Measurements from ENCODE around the gene PRKAR1A.
"Not testable (repeated sequence)": the region's sequence is repeated elsewhere in the genome, so short reads cannot be mapped to it uniquely, and the experiment has no call there.

PRKAR1A gene

DNA sequence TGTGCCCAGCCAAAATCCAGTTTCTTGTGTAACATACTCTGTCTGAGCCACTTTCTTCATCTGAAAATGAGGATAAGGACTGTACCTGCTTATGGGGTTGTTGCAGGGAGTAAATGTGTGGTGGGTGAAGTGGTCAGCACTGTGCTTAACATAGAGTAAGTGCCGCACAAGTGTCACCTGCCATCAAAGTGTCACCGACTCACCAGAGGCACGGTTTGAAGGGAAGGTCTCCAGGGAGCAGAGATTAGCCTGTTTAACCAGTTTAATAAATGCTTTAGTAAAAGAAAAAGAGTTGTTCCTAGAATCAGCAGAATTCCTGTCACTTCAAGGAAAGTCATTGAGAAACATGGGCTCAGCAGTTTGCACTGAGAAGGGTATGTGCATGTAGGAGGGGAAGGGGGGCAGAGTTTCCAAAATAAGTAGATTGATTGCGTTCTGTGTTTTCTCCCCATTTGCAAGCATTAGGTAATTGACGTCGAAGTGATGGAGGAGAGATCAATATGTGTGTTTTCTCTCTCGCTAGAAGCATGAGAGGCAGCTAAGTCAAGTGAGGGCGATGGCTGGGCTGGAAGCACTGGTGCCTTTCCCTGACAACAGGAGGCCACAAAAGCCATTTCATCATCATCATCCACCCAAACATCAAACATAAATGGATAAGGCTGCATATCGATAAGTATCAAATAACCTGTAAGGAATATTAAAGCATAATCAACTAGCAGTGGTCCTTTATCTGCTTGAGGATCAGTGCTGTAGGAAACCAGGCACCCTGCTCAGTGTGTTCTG, 69.8 kb downstream of the PRKAR1A start:
- DNase-seq, result no peak

DNA sequence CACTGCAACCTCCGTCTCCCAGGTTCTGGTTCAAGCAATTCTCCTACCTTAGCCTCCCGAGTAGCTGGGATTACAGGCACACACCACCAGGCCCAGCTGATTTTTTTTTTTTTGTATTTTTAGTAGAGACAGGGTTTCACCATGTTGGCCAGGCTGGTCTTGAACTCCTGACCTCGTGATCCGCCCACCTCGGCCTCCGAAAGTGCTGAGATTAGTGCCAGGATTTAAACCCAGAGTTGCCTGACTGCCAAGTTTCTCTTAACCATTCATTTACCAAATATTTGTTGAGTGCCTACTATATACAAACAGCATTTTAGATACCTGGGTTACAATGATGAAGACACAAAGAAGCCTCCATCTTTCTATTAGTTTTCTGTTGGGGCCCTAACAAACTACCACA, 70.6 kb downstream of the PRKAR1A start:
- DNase-seq, result not testable (repeated sequence)

DNA sequence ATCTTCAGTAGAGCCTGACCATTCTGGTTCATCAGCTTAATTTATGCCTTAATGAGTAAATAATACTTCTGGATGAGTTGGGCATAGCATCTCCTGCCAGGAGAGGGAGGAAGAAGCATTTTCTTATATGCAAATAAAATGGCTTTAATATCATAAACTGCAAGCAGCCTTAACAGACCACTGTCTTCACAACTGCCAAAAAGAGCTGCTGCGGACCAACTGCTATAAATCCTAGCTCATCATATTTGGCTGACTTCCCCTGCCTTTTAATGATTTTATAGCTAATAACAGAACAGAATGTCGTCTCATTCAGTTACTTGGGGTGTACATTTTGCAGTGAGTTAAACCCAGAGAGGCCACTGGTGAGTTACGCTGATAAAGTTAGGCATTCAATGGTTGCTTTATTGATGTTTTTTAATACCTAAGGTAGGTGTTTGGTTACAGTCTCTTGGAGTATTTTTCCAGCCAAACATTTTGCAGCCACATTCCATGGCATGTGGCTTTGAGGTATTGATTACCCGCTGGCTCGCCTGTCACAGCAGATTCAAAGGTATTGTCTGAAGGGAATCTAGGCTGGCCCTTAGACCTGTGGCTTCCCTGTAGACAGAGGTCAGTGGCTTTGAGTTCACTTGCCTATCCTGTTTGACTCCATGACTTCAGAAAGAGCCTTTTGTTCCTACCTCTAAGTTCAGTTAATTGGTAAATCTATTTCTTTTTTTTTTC, 72.5 kb downstream of the PRKAR1A start:
- no peak for DNase-seq

DNA sequence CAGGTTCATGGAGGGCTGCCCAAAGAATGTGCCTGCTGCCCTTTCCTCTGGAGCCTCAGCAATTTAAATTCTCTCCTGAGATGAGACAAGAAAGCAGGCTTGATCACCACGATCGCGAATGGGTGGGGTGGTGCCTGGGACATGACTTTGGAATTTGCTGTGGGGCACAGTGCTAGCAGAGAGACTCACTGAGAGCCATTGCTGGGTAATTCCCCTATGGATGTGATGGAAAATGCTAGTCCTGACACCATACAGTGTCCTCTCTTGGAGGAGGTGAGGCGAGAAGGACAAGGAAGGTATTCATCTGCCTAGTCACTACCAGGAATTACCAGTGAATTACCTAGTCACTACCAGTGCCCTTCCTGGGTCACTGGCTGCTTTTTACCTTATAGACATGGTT, 73.4 kb downstream of the PRKAR1A start:
- DNase-seq, result no peak

DNA sequence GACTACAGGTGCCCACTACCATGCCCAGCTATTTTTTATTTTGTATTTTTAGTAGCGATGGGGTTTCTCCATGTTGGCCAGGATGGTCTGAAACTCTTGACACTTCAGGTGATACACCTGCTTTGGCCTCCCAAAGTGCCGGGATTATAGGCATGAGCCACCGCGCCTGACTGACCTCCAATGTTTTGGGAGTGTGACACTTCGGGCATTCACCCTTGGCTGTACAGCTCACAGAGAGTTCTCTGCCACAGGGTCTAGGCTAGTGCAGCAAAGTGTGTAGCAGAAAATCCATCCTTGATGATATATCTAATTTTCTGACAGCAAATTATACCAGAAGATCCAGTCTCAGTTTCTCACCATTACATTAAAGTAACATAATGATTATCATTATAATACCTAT, 74.8 kb downstream of the PRKAR1A start:
- DNase-seq, result no peak

DNA sequence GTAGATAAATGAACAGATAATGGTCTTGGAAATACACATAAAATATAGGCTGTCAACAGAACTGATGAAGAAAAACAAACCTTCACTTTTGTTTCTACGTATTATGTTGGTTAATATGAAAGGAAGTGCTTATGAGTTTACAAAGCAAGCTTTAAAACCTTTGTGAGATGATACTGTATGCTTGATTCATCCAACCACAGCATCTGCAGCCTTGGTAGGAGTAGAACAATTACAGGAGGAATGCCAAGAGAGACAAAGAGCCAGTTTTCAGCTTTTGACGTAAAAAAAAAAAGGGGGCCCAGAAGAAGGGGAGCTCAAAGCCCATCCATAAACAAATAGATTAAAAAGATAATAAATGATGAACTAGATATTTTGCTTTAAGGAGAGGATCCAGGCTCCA, 75.6 kb downstream of the PRKAR1A start:
- no peak for DNase-seq

DNA sequence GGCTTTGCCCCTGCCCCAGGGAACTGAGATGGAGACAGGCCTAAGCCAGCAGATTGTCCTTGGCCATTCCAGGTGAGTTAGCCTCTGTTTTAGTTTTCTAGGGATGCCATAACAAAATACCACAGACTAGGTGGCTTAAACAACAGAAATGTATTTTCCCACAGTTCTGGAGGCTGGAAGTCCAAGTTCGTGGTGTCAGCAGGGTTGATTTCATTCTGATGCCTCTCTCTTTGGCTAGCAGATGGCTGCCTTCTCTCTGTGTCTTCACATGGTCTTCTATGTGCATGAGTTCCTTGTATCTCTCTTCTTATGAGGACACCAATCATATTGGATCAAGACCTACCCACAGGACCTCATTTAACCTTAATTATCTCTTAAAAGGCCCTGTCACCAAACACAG, 76.1 kb downstream of the PRKAR1A start:
- DNase-seq, result no peak

DNA sequence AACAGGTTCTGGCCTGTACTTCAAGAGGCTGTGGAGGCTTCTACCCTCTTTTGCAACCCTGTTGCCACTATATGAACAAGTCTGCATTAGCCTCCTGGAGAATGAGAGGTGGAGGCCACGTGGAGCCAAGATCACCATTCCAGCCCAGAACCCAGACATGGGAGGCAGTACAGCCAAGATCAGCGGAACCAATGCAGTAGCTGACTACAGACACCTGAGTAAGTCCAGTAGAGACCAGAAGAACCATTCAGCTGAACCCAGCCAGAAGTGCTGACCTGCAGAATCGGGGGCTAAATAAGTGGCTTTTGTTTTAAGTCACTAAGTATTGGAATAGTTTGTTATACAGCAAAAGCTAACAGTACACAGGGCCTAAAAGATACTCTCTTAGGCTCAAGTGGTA, 76.9 kb downstream of the PRKAR1A start:
- DNase-seq, result no peak

DNA sequence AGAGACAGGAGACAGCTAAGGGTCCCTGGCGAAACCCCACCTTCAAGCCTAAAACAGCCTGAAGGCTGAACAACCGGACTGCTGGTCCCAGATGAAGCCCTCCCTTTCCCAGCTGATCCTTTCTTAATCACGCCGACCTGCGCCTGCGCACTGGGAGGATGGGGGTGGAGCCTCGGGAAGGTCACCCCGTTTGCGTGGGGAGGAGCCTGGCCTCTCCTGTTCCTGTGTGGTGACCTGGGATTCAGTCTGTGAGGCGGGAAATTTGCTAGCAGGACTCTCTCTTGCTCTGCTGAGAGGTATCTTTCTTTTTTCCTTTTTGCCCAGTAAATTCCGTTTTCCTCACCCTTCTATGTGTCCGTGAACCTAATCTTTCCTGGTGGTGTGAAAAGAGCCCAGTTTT, 79.4 kb downstream of the PRKAR1A start:
- no peak for DNase-seq

DNA sequence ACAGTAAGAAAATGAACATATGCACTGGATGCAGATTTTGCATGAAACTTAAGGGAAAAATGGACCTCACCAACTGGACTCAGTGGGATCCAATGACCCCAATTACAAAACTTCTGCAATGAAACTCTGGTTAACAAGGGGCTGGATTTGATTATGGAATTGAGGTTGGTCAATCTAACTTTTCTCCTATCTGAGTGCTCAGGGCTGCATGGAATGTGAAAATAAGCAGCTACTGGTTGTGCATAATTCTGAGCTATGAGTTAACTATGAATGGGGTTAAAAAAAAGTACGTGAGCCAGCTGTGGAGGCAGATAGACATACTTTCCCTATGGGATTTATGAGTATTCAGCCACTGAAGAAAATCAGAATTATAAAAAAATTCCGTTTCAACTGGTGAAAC, 79.8 kb downstream of the PRKAR1A start:
- no peak for DNase-seq

DNA sequence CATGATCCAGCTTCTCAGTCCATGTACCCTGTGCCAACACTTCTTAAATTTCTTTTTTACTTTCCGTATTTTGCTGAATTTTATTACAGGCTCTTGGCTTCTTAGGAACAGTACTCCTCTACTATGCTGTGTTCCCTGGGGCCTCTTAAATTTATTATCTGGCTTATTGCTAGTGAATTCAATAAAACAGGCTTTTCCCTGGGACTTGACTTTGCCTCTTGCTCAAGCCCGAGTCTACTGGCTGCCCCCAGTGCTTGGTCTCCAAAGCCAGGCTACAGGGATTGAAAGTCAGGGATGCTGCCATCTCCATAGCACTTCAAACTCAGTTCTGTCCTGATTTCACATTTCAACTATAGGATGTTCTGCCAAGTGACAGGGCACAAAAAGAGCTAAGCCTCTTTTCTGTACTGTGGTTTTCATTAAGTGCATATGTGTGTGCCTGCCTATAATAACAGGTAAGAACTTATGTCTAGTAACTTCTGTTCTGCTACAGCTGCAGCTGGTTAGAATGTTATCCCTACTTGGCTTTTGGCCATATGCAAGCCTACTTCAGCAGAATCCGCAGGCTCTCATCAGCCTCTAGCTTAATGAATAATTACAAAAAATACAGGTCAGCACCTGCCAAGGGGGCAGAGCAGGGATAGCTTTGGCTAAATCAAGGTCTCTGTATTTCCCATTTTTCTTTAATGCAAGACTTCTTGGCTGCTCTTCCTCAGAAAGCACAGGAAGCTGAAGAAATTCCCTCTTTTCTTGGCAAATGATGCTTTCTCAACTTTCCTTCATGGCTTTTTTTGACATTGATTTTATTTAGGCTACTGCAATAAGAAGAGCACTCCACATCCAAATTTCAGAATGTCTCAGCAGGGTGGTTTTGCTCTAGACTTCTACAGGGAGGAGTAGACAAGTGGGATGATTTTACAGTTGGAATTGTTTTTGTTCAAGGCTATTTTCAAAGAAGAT, 80.7 kb downstream of the PRKAR1A start:
- DNase-seq, result peak; percentile 92 to 99

DNA sequence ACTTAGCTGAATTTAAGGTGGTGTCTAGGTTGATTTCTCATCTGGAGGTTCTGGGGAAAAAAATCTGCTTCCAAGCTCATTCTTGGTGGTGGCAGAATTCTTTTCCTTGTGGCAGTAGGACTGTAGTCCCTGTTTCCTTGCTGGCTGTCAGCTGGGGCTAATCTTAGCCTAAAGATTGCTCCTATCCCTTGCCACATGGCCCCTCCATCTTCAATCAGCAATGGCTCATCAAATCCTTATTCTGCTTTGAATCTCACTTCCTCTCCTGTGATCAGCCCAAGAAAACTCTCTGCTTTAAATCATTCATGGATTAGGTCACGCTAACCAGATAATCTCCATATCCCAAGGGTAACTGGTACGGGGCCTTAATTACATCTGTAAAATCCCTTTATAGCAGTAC, 82.3 kb downstream of the PRKAR1A start:
- DNase-seq, result peak in 1 of 2 experiments; percentile 21

DNA sequence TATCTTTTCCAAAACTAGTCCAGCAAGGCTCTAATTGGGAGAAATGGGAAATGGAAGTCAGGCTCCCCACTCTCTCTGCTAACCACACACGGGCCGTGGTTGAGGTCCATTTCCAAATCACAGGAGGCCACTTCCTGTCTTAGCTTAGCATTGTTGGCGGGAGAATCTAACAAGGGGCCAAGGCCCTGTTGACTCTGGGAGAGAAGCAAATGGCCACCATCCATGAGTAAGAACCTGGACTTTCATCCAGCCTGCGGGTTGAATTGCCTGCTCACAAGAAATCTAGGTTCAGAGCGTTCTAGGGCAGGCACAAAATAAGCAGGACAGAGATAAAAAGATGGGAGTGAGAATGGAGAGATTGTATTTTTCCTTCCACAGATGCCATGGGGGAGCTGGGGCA, 83.3 kb downstream of the PRKAR1A start:
- no peak for DNase-seq

DNA sequence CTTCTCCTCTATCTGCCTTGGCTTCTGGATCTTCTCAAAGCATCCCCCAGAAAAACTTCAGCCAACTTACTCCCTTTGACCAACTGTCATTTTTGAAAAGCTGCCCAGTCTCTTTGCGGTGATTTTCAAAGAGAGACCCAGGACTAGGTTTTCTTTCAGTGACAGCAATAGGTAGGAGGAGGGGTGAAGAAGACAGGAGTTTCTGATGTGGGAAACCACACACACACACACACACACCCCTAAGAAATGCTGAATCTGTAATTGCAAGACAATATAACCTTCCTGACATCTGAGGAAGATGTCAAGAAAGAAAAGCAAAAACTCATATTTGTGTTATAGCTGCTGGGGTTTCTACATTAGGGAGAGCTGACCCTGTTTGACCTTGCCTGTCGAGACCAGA, 83.8 kb downstream of the PRKAR1A start:
- DNase-seq, result no peak

DNA sequence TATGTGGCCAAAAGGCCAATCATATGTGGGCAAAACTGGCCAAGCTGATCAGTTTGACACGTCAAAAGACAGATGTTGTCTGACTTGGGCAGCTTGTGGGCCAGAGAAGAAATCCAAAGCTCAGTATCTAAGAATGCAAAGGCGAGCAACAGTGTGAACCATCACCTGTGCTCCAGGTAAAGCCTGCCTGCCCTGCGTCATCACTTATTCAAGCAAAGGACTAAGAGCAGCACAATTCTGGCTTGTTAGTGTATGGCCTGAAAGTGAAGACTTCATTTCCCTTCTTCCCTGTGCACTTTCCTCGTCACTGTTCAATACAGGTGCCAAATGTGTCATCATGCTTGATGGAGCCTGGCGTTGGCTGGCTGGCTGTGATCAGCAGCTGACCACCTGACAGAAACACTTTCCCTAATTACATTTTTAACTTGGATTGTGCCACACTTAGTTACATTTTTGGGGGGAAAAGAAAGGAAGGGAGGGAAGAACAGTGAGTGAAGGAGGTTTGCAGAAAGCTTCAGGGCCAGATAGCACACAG, 84.2 kb downstream of the PRKAR1A start:
- no peak for DNase-seq

DNA sequence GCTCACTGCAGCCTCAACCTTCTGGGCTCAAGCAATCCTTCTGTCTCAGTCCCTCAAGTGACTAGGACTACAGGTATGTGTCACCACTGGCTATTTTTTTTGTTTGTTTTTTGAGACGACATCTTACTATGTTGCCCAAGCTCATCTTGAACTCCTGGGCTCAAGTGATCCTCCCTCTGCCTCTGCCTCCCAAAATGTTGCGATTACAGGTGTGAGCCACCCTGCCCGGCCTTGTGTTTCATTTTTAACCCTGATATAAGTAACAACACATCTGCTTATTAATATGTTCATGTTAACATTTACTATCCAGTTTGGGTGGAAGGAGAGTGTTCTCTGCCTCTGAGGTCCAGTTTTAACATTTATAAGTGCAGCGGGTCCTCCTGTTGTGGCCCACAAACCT, 85.8 kb downstream of the PRKAR1A start:
- no peak for DNase-seq

DNA sequence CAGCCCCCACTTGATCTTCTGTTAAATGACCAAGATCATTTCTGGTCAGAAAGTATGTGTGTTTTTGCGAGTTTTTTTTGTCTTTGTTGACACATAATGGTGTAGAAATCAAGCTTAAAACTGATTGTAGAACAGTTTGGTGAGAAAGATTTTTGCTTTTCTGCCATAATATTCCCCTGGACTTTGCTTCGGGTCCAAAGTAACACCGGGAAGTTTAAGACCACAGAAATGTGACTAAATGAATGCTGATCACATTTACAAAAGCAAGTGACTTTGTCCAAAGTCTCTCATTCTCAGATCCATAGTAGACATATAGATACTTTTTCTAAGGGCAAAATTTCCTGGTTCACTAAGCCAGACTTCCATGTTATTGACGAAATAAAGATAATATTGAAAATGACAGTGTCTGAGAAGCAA, 86.3 kb downstream of the PRKAR1A start:
- DNase-seq, result no peak

DNA sequence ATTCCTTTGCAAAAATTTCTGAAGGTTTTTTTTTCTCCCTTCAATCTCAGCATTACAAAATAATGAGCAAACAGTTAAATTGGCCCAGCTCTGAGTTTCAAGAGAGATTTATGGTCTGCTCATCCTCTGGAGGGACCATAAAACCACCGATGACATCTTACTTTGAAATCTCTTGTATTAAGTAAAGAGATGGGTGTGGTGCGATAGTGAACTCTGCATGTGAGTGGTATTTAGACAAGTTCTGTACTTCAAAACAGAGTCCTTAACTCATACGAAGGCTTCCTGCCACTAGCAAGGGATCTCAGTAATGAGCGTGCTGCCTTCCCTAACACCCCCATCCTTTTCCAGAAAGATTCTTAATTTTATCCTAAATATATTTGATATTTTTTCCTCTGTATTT, 86.9 kb downstream of the PRKAR1A start:
- no peak for DNase-seq

DNA sequence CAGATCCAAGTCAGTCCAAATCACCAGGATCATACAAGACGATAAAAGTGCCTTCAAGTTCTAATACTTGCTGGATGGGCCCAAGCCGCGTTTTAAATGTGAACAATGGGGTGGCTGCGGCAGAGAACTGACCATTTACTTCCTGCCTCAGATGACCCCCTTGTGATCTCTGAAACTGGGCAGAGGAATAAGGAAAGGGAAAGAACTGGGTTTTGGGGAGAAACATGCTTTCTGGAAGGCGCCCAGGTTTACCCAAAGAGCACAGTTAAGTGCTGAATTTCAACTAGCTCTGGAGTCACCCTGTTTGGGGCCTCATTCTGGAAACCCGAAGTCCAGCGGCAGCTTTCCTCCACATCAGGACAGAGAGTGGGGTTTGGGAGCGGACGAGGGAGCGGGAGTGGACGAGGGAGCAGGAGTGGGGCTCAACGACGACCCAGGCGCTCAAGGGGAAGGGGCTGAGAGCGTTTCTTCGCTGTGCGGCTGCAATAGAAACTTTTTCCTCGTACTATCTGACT, 87.4 kb downstream of the PRKAR1A start:
- DNase-seq, result no peak

DNA sequence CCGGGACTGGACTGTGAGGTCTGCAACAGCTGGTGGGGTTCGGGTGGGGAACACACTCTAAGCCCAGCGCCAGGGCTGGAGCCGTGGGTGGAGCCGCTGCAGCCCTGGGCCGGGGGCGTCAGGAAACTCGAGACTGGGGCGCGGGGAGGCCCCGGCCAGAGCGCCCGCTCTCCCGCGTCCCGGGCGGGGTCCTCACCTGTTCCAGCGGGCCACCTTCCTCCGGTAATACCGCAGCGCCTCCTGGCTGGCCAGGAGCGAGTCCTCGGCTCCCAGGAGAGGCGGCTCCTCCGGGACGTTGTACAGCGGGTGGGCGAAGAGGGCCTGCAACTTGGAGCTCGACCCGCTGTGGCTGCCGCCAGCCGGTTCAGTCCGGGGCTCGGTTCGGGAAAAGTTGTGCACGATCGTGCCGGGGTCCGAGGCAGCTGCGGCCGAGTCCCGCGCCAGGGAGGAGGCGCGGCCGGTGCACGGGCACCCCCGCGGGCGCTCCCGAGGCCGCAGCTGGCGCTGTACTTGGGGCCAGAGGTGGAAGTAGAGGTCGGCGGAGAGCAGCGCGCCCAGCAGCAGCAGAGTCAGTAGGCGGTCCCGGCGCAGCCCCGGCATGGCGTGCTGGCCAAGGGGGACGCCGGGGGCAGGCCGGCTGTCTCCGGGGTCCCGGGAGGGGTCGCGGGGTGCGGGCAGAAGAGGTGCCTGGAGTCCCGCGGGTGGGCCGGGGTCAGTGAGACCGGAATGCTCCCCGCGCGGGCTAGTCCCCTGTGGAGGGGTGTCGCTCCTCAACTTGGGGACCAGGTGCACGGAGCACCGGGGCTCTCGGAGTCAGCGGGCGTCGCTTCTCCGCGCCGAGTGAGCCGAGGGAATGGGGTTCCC, 88.1 kb downstream of the PRKAR1A start:
- peak in 1 of 2 experiments; percentile 53 for DNase-seq

Data from NCI-H524 (cell line).